Measurements from ENCODE around the gene ETFA.

GRCh38 chr15:76285241-76285825 is 25.9 kb downstream of the ETFA start:
- no peak for TF ChIP-seq POLR2A (IDR thresholded peaks at IDR 0.05; ENCODE audit: low read length)
- TF ChIP-seq GATA1 (IDR thresholded peaks at IDR 0.05; ENCODE audit: low read depth, low read length) = no peak

All from erythroblast (primary cell).